H9 (cell line): ENCODE results near the gene IQCN. TPM values are rescaled to one million over a fixed set of nuclear protein-coding genes. Genes with fewer than 3 reads are reported as not detected.
A peak's percentile ranks its signal among the peaks of the same experiment; 100 is the strongest.

Experiments
- DNase-seq: peaks from one replicate; pipeline ENCODE4 v3.0.0-alpha.2; 2017
- H2AFZ ChIP-seq: one replicate; pipeline ENCODE4 v1.6.1; 2013; ENCODE audit warnings: mild to moderate bottlenecking, low read length, control low read depth, moderate library complexity
- H2AK5ac ChIP-seq: 2 replicates; pipeline ENCODE4 v1.6.1; 2013; ENCODE audit warnings: low read length, control low read depth, mixed read lengths; ENCODE audit not compliant: insufficient read length
- H2BK120ac ChIP-seq: one replicate; pipeline ENCODE4 v1.6.1; 2013; ENCODE audit warnings: low read depth, mild to moderate bottlenecking, low read length, control low read depth, inconsistent platforms; ENCODE audit not compliant: poor library complexity, severe bottlenecking
- H2BK12ac ChIP-seq: 2 replicates; pipeline ENCODE4 v1.6.1; 2013; ENCODE audit warnings: low read length, control low read depth, mixed read lengths, low read depth; ENCODE audit not compliant: insufficient read length
- H2BK15ac ChIP-seq: 2 replicates; pipeline ENCODE4 v1.6.1; 2013; ENCODE audit warnings: low read depth, low read length, control low read depth
- H2BK20ac ChIP-seq: one replicate; pipeline ENCODE4 v1.6.1; 2013; ENCODE audit warnings: low read depth, mild to moderate bottlenecking, low read length, control low read depth, inconsistent platforms; ENCODE audit not compliant: poor library complexity, severe bottlenecking
- H2BK5ac ChIP-seq: 2 replicates; pipeline ENCODE4 v1.6.1; 2013; ENCODE audit warnings: low read length, control low read depth, mixed read lengths; ENCODE audit not compliant: insufficient read length
- H3K14ac ChIP-seq: 2 replicates; pipeline ENCODE4 v1.6.1; 2013; ENCODE audit warnings: low read length, control low read depth; ENCODE audit not compliant: insufficient read depth
- H3K18ac ChIP-seq: 2 replicates; pipeline ENCODE4 v1.6.1; 2013; ENCODE audit warnings: low read depth, mild to moderate bottlenecking, mixed read lengths, low read length, control low read depth; ENCODE audit not compliant: insufficient read length
- H3K23ac ChIP-seq: 2 replicates; pipeline ENCODE4 v1.6.1; 2013; ENCODE audit warnings: low read length, control low read depth, mixed read lengths, low read depth; ENCODE audit not compliant: insufficient read length
- H3K23me2 ChIP-seq: 2 replicates; pipeline ENCODE4 v1.6.1; 2013; ENCODE audit warnings: low read depth, mild to moderate bottlenecking, mixed read lengths, low read length, control low read depth; ENCODE audit not compliant: insufficient read length, poor library complexity, severe bottlenecking
- H3K27ac ChIP-seq: 2 replicates; pipeline ENCODE4 v1.5.1; 2013; ENCODE audit warnings: low read length, control low read depth, mixed read lengths, low read depth; ENCODE audit not compliant: insufficient read length
- H3K27me3 ChIP-seq: 2 replicates; pipeline ENCODE4 v1.6.1; 2013; ENCODE audit warnings: low read length, control low read depth, inconsistent platforms; ENCODE audit not compliant: insufficient read depth
- H3K4ac ChIP-seq: 2 replicates; pipeline ENCODE4 v1.6.1; 2013; ENCODE audit warnings: low read depth, mild to moderate bottlenecking, control low read depth, inconsistent platforms, low read length, moderate library complexity
- H3K4me1 ChIP-seq: 2 replicates; pipeline ENCODE4 v1.6.1; 2013; ENCODE audit warnings: low read length, control low read depth, inconsistent platforms; ENCODE audit not compliant: insufficient read depth
- H3K4me2 ChIP-seq: 2 replicates; pipeline ENCODE4 v1.6.1; 2013; ENCODE audit warnings: low read length, control low read depth, mixed read lengths; ENCODE audit not compliant: insufficient read length, insufficient read depth
- H3K56ac ChIP-seq: 2 replicates; pipeline ENCODE4 v1.6.1; 2013; ENCODE audit warnings: low read depth, mild to moderate bottlenecking, mixed read lengths, low read length, control low read depth; ENCODE audit not compliant: insufficient read length
- H3K79me1 ChIP-seq: 2 replicates; pipeline ENCODE4 v1.6.1; 2013; ENCODE audit warnings: low read depth, mild to moderate bottlenecking, moderate library complexity, low read length, control low read depth, inconsistent platforms; ENCODE audit not compliant: insufficient read depth, poor library complexity, severe bottlenecking
- H3K79me2 ChIP-seq: 2 replicates; pipeline ENCODE4 v1.6.1; 2013; ENCODE audit warnings: low read length, control low read depth, inconsistent platforms; ENCODE audit not compliant: insufficient read depth
- H3K9ac ChIP-seq: 2 replicates; pipeline ENCODE4 v1.6.1; 2013; ENCODE audit warnings: low read length, control low read depth, mixed read lengths; ENCODE audit not compliant: insufficient read length; ENCODE audit errors: extremely low read depth
- H3K9me3 ChIP-seq: one replicate; pipeline ENCODE4 v1.6.1; 2013; ENCODE audit warnings: low read depth, low read length, inconsistent platforms; ENCODE audit not compliant: control insufficient read depth
- H3T11ph ChIP-seq: one replicate; pipeline ENCODE4 v1.6.1; 2013; ENCODE audit warnings: mild to moderate bottlenecking, low read length, control low read depth, inconsistent platforms
- H4K20me1 ChIP-seq: one replicate; pipeline ENCODE4 v1.6.1; 2013; ENCODE audit not compliant: control insufficient read depth, insufficient read length, insufficient read depth
- H4K5ac ChIP-seq: 2 replicates; pipeline ENCODE4 v1.6.1; 2013; ENCODE audit warnings: low read depth, mild to moderate bottlenecking, mixed read lengths, low read length, control low read depth; ENCODE audit not compliant: insufficient read length
- H4K8ac ChIP-seq: replicated peaks from 2 replicates; pipeline ENCODE4 v1.6.1; 2013; ENCODE audit warnings: low read length, control low read depth, mixed read lengths, low read depth; ENCODE audit not compliant: insufficient read length
- H4K91ac ChIP-seq: 2 replicates; pipeline ENCODE4 v1.6.1; 2013; ENCODE audit warnings: low read depth, mild to moderate bottlenecking, moderate library complexity, mixed read lengths, low read length, control low read depth; ENCODE audit not compliant: insufficient read length
- H3K27ac Mint-ChIP-seq, 3 experiments: 2 replicates in 2 of 3; 3 replicates in 1 of 3; pipeline ENCODE4 v1.8.0; 2020 to 2021; ENCODE audit warnings: mixed read lengths in 3 of 3, mild to moderate bottlenecking in 1 of 3, moderate library complexity in 1 of 3
- H3K27me3 Mint-ChIP-seq: 2 replicates; pipeline ENCODE4 v1.8.0; 2021; ENCODE audit warnings: low read depth, mild to moderate bottlenecking, moderate library complexity, mixed read lengths
- H3K36me3 Mint-ChIP-seq, 3 experiments: 2 replicates in 2 of 3; 3 replicates in 1 of 3; pipeline ENCODE4 v1.8.0; 2020 to 2021; ENCODE audit warnings: low read depth in 3 of 3, mixed read lengths in 3 of 3; ENCODE audit not compliant: insufficient read depth in 1 of 3
- H3K4me1 Mint-ChIP-seq, 2 experiments: 2 replicates each; pipeline ENCODE4 v1.8.0; 2020; ENCODE audit warnings: mixed read lengths in 2 of 2
- H3K4me3 Mint-ChIP-seq, 2 experiments: 2 replicates in 1 of 2; 3 replicates in 1 of 2; pipeline ENCODE4 v1.8.0; 2020 to 2021; ENCODE audit warnings: mild to moderate bottlenecking in 2 of 2, mixed read lengths in 2 of 2, moderate library complexity in 1 of 2
- H3K9me3 Mint-ChIP-seq, 2 experiments: 2 replicates in 1 of 2; 3 replicates in 1 of 2; pipeline ENCODE4 v1.8.0; 2020; ENCODE audit warnings: mild to moderate bottlenecking in 2 of 2, mixed read lengths in 2 of 2, moderate library complexity in 1 of 2
- WGBS: extraction: QIAGEN DNeasy Blood & Tissue Kit; methylation state at CpG from one replicate; pipeline ENCODE4 v1.1.7; 2013; ENCODE audit warnings: missing lambda C conversion rate, low lambda C conversion rate, mixed read lengths; ENCODE audit not compliant: insufficient read length; ENCODE audit errors: extremely low coverage; 5-methylcytosine and 5-hydroxymethylcytosine counted together
- total RNA-seq: library from RNA; stranded (reverse); gene quantifications from 2 replicates; pipeline ENCODE4 v1.2.1, GENCODE V29; 2021
- TF ChIP-seq, protein P1 (sequence below): fragments of 200-600 bp; sonication (generic); conservative IDR thresholded peaks from 3 replicates; pipeline ENCODE4 v1.8.0; 2021; ENCODE audit warnings: antibody characterized with exemption, mild to moderate bottlenecking

The IQCN gene
- total RNA-seq, 1 experiment from 2014 or later, result 0.39 TPM

DNA sequence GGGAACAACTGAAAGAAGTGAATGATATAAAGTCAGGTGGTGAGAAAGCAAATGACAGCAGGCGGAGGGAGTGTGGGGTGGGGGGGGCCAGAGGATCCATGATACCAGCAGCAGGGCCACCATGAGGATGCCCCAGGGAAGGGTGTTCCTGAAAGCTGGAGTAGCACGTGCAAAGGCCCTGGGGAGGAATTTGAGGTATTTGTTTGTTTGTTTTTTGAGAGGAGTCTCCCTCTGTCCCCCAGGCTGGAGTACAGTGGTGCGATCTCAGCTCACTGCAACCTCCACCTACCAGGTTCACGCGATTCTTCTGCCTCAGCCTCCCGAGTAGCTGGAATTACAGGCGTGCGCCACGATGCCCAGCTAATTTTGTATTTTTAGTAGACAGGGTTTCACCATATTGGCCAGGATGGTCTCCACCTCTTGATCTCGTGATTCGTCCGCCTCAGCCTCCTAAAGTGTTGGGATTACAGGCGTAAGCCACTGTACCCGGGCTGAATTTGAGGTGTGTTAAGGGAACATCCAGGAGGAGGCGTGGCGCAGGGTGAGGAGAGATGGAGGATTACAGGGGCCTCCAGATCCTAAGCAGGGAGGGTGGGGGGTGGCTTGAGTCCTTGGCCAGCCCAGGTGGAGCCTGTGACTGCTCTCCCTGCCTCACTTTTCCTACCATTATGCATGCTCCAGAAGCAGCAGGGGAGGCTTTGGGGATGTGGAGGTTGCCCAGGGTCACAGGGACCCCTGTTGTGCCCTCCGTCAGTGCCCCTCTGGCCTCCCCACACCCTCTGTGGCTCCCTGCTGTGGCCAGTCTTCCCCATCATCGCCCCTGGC is 19.6 kb upstream of the IQCN start:
- no peak overlapping the region for H2AFZ ChIP-seq
- H2BK15ac ChIP-seq, result no peak overlapping the region
- H3K23ac ChIP-seq, result no peak overlapping the region
- Mint-ChIP-seq H3K36me3 (no peaks in the 10 kb centered on the region; a peak in 2 of 7 replicates), H3K9me3 (no peaks in the 10 kb centered on the region; a peak in 2 of 5 replicates), H3K4me1 (peaks cover 31 to 42% of the 10 kb centered on the region in 2 experiments), H3K27me3 (peaks cover 5% of the 10 kb centered on the region), H3K4me3 (peak overlapping the region; percentile 81 to 90; a peak in 4 of 5 replicates), H3K27ac (peak overlapping the region; percentile 51 to 88 (median 74); a peak in 5 of 7 replicates)
- no peaks in the 10 kb centered on the region for H3K79me1 ChIP-seq
- no peak overlapping the region for H2BK20ac ChIP-seq
- no peak overlapping the region for H3K56ac ChIP-seq
- no peaks in the 10 kb centered on the region; the same call in 1 of the 2 replicates for H3K79me2 ChIP-seq
- no peak overlapping the region for H3K14ac ChIP-seq
- H4K5ac ChIP-seq, result no peak overlapping the region
- no peaks in the 10 kb centered on the region for H3K9me3 ChIP-seq
- TF ChIP-seq, protein P1, sequence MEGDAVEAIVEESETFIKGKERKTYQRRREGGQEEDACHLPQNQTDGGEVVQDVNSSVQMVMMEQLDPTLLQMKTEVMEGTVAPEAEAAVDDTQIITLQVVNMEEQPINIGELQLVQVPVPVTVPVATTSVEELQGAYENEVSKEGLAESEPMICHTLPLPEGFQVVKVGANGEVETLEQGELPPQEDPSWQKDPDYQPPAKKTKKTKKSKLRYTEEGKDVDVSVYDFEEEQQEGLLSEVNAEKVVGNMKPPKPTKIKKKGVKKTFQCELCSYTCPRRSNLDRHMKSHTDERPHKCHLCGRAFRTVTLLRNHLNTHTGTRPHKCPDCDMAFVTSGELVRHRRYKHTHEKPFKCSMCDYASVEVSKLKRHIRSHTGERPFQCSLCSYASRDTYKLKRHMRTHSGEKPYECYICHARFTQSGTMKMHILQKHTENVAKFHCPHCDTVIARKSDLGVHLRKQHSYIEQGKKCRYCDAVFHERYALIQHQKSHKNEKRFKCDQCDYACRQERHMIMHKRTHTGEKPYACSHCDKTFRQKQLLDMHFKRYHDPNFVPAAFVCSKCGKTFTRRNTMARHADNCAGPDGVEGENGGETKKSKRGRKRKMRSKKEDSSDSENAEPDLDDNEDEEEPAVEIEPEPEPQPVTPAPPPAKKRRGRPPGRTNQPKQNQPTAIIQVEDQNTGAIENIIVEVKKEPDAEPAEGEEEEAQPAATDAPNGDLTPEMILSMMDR, result no peak
- peaks cover 5% of the 10 kb centered on the region; the same call in 1 of the 2 replicates for H3K4me1 ChIP-seq
- no peak overlapping the region for H2BK120ac ChIP-seq
- WGBS, result no CpG with 5 or more reads among the region's 18 CpGs
- H2BK5ac ChIP-seq, result no peak overlapping the region
- H2AK5ac ChIP-seq, result no peak overlapping the region
- H3T11ph ChIP-seq, result no peak overlapping the region
- peak overlapping the region; percentile 76 for H3K4me2 ChIP-seq
- no peak overlapping the region for H4K91ac ChIP-seq
- H3K4ac ChIP-seq, result no peak overlapping the region
- H3K27me3 ChIP-seq, result no peaks in the 10 kb centered on the region
- no peak overlapping the region for H3K27ac ChIP-seq
- peaks cover 9% of the 10 kb centered on the region for H3K23me2 ChIP-seq
- H4K20me1 ChIP-seq, result no peaks in the 10 kb centered on the region
- H2BK12ac ChIP-seq, result no peak overlapping the region
- no peak for DNase-seq
- no peak overlapping the region for H3K9ac ChIP-seq
- peak overlapping the region; percentile 1 for H3K18ac ChIP-seq
- no peak overlapping the region for H4K8ac ChIP-seq
